GM21390 (cell line): Measurements from ENCODE around the gene TAF10.

Source experiments
- ATAC-seq: cut with Tn5 transposase; IDR thresholded peaks from one replicate; pipeline ENCODE4 v1.9.1; 2021; ENCODE audit not compliant: unreplicated experiment

Gene TAF10

DNA sequence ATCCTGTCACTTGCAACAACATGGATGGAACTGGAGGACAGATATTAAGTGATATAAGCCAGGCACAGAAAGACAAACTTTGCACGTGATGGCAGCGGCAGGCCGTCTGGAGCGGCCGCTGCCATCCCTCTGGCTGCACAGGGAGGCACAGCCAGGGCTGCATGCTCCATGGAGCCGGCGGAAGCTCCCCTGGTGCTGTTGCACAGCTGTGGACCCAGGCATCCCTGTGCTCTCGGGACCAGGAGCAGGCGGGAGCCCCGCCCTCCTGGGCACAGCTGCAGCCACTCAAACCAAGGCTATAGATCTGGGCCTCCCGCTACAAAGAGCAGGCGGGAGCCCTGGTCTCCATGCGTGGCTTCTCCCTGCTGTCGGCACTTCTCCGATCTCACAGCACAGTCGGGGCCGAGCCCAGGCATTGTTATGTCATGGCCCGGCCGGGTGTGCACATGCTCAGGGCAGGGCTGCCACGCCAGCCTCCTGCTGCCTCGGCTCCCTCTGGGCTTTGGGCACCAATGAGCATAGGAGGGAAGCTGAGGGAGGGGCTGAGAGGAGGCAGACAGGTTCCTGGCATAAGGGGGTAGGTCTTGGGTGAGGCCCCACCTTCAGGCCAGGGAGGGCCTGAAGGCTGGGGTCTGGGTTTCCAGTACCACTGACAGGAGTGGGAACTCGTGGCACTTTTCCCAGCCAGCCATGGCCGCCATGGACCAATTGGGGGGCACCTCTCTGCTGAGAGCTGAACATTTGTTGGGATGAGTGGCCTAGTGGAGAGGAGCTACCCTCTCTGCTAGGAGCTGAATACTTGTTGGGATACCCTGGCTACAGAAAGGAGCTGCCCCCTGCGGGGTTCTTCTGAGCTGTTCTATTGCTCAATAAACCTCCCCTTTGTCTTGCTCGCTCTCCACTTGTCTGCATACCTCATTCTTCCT lies 25.3 kb downstream of the TAF10 start:
- no peak for ATAC-seq

- no peak for ATAC-seq
Measured at GRCh38 chr11:6584528-6584927, 27.5 kb downstream of the TAF10 start.

DNA sequence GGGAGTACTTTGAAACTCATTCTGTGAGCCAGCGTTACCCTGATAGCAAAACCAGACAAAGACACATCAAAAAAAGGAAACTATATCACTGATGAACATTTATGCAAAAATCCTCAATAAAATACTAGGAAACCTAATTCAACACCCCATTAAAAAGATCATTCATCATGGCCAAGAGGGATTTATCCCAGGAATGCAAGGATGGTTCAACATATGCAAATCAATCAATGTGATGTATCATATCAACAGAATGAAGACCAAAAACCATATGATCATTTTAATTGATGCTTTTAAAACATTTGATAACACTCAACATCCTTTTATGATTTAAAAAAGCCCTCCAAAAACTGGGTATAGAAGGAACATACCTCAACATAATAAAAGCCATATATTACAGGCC lies 28.4 kb downstream of the TAF10 start:
- no peak for ATAC-seq

- ATAC-seq = no peak
Measured at GRCh38 chr11:6579681-6580080, 32.3 kb downstream of the TAF10 start.

DNA sequence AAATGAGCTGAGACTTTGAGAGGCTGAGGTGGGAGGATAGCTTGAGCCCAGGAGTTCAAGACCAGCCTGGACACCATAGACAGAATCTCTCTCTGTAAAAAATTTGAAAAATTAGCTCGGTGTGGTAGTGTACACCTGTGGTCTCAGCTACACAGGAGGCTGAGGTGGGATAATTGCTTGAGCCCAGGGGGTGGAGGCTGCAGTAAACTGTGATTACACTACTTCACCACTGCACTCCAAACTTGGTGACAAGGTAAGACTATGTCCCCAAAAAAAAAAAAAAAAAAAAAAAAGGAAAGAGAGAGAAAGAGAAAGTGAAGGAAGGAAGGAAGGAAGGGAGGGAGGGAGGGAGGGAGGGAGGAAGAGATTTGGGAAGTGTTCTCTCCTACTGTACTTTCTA lies 33.9 kb downstream of the TAF10 start:
- no peak for ATAC-seq

GRCh38 chr11:6576471-6577373 lies 35.3 kb downstream of the TAF10 start:
- ATAC-seq = no peak

GRCh38 chr11:6574816-6575715 lies 37.0 kb downstream of the TAF10 start:
- ATAC-seq = no peak

GRCh38 chr11:6572215-6572614 lies 39.8 kb downstream of the TAF10 start:
- no peak for ATAC-seq

DNA sequence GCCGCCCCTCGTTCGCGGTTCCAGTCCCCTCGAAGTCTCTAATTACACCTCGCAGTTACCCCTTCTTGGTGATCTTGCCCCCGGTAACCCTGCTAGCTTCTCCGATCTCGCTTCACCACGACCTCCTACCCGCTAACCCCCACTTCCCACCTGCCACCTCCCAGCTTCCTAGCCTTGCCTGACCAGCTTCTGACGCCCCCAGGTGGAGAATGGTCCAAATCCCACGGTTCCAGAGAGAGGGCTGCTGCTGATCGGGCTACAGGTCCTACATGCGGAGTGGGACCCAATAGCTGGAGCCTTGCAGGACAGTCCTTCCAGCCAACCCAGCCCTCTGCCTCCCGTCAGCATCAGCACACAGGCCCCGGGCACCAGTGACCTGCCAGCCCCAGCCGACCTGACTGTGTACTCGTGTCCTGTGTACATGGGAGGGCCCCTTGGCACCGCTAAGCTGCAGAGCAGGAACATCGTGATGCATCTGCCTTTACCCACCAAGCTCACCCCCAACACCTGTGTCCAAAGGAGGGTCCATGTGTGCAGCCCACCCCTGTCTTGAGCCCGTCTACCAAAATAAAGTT lies 40.5 kb downstream of the TAF10 start:
- no peak for ATAC-seq

DNA sequence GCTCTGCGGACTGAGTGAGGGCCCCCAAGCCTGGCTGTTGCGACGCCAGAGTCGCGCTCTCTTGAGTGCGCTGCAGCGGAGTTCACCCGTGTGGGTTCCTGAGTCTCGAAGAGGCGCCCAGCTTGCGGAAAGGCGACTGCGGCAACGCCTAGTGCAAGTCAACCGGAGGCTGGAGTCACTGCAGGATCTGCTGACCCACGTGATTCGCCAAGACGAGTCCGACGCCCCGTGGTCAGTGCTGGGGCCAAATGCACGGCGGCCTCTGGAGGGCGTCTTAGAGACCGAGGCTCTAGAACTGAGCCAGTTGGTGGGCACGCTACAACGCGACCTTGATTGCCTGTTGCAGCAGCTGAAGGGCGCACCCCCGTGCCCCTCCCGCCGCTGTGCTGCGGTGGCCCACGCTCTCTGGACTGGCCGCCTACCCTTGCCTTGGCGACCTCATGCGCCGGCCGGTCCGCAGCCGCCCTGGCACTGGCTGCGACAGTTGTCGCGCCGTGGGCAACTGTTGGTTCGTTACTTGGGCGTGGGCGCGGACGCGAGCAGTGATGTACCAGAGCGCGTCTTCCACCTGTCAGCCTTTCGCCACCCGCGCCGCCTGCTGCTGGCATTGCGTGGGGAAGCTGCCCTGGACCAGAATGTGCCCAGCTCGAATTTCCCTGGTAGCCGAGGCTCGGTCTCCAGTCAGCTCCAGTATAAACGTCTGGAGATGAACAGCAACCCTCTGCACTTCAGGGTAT lies 41.2 kb downstream of the TAF10 start:
- ATAC-seq = no peak

DNA sequence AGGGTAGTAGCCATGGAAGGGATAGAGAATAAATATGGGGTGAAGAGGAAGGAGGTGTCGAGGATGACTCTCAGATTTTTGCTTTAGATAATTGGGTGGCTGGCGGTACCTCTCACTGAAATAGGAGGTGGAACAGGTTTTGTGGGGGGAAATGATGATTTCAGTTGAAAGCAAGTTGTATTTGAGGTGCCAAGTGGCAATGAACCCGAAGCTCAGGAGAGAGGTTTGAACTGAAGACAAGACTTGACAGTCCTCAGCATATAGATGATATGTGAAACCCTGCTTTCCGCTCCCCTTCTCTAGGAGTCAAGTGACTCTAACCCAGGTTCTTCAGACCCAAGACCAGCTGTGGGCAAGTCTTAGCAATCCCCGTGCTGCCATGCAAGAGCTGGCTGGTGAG lies 42.3 kb downstream of the TAF10 start:
- ATAC-seq = no peak

DNA sequence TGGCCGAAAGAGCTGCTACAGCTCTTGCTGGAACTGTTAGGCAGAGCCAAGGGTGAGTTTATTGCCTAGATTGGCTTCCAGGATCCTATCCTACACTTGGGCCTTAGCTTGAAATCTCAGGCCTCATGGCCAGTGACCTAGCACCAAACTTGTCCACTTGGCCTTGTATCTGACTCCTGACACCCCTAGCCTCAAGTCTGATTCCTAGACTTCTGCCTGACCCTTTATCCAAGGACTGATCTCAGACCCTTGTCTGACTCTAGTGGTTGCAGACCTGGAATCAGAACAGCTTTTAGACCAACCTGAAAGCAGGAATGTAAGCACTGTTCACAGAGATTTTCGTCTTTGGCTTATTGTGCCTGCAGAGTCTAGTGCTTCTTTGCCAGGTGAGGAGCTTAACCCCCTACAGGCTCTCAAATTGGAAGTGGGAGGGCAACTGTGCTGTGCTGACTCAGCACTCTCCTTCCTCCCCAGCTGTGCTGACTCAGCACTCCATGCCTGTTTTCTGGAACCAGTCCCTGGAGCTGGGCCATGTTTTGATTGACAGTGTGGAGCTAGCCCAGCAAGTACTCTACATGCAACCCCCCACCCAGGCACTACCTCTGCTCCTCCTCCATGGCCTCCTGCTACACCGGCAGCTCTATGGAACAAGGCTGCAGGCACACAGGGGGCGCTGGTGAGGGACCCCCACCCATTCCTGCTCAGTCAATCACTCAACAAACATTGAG lies 43.7 kb downstream of the TAF10 start:
- ATAC-seq = no peak

DNA sequence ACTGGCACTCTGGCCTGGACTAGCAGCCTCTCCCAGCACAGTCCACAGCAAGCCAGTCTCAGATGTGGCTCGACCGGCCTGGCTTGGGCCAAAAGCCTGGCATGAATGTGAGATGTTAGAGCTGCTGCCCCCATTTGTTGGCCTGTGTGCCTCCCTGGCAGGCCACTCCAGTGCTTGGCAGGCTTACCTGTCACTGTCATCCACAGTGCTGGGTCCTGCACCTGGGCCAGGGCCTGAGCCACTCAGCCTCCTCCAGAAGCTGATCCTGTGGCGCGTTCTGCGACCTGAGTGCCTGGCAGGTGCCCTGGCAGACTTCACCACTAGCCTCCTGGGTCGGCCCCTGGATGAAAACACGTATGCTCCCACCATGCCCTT lies 44.7 kb downstream of the TAF10 start:
- no peak for ATAC-seq

DNA sequence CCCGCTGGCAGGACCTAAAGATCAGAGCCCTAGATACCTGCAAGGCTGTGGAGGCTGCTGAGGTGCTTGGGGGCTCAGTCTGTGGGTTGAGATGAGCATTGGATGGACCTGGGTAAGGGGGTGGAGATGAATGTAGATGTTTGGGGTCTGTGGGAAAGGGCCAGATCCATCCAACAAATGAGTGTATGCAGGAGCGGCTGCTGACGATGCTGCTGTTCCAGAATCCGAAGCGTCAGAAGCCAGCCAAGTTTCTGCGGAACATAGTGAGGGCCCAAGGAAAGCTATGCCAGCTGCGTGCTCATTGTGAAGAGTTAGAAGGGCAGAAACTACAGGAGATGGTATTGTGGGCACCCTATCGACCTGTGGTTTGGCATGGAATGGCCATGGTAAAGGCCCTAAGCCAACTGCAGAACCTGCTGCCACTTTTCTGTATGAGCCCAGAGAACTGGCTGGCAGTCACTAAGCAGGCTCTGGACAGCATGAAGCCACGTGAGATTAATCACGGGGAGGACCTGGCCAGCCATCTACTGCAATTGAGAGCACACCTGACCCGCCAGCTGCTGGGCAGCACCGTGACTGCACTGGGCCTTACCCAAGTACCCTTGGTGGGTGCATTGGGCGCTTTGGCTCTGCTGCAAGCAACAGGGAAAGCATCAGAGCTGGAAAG lies 45.2 kb downstream of the TAF10 start:
- ATAC-seq = no peak

- no peak for ATAC-seq
Measured at GRCh38 chr11:6565988-6566703, 45.9 kb downstream of the TAF10 start.

- no peak for ATAC-seq
Measured at GRCh38 chr11:6565325-6565724, 46.7 kb downstream of the TAF10 start.

DNA sequence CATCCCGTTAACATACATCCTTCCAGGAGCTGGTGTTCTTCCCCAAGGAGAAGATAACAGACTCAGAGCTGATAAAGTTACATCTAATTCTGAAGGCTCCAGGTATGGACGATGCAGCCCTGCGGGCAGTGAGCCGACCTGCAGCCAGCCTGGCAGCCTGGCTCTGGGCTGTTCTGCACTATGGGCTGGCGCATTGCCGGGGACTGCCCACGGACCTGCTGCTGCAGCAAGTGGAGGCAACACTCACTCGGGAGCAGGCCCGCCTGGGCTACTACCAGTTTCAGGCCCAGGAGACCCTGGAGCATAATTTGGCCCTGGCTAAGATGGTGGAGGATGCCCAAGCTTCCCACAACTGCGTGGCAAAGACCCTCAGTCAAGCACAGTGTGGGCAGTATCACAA lies 48.3 kb downstream of the TAF10 start:
- no peak for ATAC-seq

DNA sequence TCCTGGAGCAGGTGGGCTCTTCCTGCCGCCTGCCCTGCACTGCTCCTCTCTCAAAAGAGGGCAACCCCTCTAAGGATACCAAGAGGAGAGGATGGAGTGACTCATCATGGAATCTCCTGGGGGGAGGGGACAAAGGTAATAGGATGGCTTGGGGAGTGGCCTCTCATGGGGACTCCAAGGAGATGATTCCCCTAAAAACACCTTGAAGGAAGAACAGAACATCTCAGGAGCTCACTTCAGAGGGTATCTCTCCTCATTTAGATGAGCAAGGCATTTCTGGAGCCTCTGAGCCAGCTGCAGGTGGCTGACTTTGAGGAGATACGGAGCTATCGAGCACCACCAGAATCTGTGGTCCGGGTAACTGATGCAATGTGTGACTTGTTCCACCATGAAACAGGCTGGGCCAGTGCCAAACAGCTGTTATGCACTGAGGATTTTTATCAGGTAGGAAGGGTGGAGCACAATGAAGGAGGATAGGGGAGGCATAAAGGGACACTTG lies 48.8 kb downstream of the TAF10 start:
- no peak for ATAC-seq
